GM21360 (cell line): Measurements from ENCODE around the gene NR6A1.
"Not testable (repeated sequence)": the region's sequence is repeated elsewhere in the genome, so short reads cannot be mapped to it uniquely, and the experiment has no call there.

ENCODE experiments used
- ATAC-seq: cut with Tn5 transposase; IDR thresholded peaks from one replicate; pipeline ENCODE4 v1.9.1; 2021; ENCODE audit warnings: mild to moderate bottlenecking, moderate library complexity; ENCODE audit not compliant: unreplicated experiment

The NR6A1 gene

DNA sequence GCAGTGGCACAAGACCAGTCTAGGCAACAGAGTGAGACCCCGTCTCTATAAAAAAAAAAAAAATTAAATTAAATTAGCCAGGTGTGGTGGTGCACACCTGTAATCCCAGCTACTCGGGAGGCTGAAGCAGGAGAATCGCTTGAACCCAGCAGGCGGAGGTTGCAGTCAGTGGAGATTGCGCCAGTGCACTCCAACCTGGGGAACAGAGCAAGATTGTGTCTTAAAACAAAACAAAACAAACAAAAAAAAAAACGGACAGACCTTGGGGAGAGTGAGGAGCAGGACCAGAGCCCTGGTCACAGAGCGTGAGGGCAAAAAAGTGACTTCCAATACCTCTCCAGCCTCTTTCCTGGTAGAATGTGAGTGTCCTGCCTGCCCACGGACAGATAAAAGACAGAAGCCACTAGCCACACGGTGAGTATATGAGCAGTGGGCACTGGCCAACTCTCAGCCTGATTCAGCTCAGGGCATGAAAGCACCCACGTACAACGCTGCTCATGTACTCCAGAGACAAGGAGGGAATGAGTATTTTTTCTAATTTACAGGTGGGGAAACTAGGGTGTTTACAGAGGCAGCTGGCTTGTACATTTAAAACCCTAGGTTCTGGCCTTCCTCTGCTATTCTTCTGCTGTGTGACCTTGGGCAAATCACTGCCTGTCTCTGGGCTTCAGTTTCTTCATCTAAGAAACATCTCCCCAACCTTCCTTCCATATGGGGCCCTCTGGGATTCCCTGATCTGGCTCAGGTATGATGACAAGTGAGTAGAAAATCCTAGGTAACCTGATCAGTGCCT is 7.7 kb upstream of the NR6A1 start:
- ATAC-seq = no peak

DNA sequence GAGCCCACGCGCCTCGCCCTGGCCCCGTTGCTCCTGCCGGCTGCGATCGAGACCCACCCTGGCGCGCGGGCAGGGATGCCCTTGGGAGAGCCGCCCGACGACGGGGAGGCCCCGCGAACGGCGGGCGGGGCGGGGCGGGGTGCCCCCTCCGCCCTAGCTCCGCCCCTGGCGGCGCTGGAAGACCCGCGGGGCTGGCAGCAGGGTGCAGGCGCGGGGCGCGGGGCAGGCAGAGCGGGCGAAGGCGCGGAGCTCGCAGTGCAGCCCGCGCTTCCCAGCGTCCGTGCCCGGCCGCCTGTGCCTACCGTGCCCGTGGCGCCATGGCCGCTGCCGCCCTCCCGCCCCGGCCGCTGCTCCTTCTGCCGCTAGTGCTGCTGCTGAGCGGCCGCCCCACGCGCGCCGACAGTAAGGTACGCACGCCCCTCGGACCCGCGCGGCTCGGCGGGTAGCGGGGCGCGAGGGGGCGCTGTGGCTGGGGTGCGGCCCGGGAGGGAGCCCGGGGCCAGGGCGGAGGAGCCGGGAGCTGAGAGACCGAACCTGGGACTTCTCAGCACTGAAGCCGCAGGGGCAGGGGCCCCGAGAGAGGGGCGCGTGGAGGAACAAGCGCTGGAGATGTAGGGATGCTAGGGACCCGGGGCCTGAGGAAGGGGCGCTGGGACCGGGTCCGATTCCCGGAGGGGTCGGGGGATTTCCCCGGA is 6.0 kb upstream of the NR6A1 start, which contains the start of gene OLFML2A:
Gene OLFML2A, plus strand, starts transcription at position 180 of the 695 bp plus-strand sequence. Its CDS starts 138 bp downstream, at position 318.
- no peak for ATAC-seq

DNA sequence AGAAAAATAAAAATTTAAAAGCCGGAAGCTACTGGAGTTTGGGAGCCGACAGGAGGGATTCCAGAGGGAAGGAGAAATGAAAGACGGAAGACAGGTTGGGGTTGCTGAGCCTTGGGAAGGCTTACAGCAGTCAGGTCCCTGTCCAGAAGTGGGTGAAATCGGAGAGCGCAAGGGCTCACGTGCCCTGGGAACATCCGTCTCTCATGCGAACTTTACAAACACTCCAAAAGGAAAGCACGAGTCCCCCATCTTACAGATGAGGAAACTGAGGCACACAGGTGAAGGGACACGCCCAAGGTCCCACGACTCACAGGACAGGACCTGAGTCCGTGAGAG is 5.5 kb upstream of the NR6A1 start:
- ATAC-seq = no peak

DNA sequence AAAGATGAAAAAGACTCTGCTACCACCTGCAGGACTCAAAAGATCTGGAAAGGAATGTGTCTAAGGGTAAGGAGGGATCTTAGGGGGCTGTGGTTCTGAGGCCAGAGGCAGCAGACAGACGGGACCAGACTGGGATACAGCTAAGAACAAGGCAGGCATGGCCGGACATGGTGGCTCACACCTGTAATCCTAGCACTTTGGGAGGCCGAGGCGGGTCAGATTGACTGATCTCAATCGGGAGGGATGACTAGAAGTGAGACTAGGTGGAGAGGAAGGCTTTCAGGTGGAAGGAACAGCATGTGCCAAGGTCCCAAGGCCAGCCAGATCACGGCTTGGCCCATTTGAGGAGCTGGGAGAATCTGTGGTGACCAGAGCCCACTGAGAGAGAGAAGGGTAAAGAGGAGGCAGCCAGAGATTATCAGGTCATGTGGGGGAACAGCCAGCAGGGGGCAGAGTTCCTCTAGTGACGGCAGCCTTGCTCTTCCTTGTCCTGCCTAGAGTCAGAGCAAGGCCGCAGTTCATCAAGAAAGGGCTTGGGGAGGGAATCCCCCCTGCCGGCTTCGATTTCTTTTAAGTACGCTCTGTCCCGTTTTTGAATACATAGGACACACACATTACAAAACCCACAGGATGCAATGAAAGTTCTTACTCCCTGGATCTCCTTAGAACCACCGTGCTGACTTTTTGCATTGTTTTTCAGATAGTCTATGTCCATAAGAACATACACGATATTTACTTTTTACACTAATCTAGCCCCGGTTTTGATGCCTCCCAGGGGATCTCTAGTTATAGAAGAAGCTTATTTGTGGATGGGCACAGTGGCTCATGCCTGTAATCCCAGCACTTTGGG is 3.2 kb upstream of the NR6A1 start:
- peak; percentile 31 for ATAC-seq

DNA sequence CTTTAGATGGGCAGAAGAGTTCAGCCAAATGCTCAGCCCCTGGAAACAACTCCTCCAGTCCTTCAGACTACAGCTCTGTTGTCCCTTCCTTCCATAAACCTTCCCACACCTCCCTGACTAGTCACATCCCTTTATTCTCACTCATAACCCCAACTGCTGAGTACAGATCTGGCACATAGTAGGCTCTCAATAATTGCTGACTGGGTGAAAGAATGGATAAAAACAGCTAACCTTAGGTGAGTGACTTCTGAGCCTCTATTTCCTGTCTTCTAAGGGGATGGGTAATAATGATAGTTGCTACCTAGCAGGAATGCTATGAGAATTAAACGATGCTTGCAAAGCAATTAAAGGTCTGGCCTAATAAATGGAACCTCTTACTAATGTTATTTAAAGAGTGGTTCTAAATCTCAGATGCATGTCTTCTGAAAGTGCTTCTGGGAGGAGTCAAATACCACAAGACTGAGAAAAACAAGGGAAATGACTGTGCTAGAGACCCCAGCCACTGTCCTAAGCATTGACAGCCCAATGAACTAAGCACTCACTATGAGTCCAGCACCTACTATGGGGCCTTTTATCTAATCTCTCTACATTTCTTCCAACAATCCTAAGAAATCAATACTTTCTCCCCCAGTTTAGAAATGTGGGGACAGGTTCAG is 2.5 kb upstream of the NR6A1 start:
- ATAC-seq = no peak

DNA sequence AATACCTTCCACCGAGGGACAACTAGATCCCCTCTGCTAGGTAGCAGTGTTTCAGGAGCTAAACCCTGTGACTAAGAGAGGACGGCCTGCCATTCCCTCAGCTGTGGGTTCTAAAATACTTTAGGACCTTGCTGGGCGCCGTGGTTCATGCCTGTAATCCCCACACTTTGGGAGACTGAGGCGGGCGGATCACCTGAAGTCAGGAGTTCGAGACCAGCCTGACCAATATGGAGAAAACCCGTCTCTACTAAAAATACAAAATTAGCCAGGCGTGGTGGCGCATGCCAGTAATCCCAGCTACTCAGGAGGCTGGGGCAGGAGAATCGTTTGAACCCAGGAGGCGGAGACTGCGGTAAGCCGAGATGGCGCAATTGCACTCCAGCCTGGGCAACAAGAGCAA is 1.8 kb upstream of the NR6A1 start:
- not testable (repeated sequence) for ATAC-seq

DNA sequence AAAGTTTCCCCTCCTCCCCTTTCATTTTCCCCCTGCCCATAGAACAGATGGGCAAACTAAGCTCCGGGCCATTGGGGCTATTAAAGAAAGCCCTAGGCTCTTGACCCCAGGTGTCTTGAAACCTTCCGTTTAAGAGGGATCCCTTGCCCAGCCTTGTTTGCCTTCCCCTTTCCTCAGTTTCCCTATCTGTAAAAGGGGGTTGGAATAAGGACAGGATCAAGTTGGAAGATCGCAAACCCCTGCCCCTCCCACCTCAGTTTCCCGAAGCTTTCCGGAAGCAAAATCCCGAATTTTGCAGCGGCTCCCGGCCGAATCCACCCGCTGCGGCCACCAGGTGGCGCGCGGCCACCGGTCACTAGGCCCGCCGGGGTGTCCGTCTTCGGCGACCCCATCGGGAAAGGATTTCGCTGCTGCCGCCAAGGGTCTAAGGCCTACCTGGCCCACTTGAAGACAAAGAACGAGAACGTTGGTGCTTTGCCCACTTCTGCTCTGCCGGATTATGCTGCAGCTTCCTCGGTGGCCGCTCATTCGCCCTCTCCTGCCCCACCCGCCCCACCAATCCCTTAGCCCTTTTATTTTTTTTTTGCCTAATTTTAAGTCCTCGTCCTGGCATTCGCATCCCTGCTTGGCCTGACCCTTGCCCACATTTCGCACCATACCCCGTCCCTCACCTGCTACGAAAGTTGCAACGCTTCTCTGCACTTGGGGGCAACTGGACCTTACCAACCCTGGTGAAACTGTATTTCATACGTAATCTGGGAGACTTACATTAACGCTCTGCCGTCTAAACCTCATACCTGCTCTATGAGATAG is 962 bp upstream of the NR6A1 start:
- ATAC-seq = no peak

DNA sequence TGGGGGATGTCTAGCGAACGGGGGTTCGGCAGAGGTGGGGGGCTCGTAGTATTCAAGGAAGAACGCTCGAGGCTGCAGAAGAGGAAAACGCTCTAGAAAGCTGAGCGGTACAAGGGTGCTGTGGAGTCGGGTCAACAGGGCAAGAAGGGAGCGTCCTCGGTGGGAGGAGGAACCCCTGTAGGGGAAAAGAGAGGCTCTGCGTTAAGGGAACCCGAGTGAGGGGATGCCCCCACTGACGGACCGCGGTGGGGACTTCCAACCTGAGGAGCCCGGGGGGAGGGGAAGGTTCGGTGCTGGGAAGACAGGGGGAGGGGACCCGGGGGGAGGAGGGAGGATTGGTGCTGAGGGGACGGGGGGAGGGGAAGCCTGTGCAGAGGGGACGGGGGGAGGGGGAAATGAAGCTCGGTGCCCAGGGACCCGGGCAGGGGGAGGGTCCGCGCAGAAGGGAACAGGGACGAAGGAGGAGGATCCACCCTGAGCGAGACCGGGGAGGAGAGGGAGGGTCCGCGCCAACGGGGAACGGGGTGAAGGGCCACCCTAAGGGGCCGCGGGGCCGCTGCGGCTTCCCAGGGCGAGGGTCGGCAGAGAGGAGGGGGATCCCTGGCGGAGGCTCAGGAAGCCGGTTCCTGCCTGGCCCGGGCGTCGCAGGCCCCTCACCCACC is 621 bp downstream of the NR6A1 start:
- ATAC-seq = no peak

DNA sequence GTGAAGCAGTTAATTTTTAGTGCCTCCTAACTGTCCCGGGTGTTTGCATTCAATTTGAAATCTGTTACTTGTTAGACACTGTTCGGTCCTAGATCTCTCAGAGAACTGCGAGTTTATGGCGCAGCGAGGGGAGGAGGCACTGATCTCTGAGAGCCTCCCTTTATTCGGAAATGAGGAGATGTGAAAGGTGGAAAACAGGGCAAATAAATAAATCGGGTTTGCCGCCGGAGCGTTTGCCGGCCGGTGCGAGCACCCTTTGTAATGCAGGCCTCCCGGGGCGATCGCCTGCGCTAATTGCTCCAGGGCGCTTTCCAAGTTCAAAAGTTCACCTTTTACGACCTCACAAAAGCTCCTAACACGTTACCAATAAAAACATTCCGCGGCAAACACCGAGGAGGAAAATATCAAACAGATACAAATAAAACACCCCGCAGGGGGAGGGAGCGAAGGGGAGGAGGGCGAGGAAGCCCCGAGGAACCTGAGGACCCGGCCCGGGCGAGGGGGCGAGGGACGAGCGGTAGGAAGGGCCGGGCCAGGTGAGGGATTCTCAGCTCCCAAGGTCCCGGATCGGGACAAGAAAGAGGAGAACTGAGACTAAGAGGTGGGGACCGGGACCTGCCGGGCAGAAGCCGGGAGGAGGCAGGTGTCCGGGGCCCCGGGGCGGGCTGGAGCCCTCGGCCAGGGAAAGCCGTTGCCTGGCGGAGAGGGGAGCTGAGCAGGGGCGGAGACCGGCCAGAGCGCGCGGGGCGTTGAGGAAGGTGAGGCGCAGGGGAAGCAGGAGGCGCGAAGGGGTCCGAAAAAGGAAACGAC is 1.4 kb downstream of the NR6A1 start:
- ATAC-seq = no peak

DNA sequence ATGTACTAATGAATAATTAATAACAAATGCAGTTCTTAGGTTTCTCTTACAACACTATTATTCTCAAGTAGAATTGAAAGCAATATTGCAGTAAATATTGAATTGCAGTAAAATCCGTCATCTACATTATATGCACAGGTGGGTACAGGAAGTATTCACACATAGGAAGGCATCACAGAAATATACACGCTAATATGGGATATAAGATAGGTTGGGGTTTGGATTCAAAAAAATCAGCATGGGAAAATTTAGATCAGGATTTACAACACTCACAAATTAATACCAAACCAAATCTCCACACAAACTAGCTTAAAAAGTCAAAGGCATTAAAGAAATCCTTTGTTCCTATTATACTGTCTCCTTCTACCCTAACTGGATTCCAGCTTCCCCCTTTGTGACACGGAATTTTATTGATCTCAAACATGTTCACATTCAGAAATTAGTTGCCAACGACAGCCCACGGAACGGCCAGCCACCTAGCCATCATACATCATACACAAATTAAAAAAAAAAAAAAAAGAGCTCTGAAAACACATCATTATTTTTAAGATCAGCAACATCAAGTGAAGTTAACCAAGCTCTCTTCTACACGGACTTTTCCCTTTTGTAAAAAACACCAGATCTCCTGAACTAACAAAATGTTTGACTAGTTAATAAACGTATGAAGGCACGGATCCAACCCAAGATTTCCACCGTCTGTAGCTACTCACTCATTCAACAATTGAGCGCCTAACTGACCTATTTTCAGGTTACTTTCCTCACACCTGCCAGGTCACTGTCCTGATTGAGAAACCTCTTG is 2.2 kb downstream of the NR6A1 start:
- ATAC-seq = no peak

DNA sequence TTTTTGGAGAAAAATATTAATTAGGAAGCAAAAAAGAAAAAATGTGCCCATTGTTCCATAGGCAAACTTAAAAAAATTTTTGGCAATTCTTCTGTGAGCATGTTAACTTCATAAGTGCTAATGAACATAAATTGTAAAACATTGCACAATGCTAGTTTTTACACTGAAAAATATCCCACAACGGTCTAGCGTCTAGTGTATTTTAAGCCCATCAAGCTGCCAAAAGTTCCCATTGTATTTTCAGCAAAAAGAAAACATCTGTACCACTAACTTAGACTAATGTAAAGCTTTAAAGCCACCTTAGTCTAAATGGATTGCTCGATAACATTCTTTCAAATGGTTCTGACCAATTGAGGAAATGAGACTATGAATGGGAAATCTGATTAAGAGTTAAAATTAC is 2.8 kb downstream of the NR6A1 start:
- no peak for ATAC-seq

DNA sequence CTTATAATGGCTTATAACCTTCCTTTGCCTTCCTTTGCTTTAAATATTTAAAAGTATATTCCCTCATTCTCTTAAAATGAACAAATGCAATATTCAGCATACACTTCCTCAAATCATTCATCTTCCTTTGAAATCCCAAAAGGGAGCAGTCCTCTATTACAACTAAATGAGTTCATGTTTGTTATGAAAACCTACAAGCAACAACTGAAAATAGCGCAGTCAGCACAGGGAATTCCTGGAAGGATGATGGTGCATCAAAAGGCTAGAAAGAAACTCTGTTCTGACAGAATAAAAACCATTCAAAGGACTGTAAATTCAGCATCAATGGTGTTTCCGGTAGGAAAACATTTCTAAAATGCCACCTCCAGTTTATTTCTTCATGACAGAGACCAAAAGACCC is 3.3 kb downstream of the NR6A1 start:
- no peak for ATAC-seq

DNA sequence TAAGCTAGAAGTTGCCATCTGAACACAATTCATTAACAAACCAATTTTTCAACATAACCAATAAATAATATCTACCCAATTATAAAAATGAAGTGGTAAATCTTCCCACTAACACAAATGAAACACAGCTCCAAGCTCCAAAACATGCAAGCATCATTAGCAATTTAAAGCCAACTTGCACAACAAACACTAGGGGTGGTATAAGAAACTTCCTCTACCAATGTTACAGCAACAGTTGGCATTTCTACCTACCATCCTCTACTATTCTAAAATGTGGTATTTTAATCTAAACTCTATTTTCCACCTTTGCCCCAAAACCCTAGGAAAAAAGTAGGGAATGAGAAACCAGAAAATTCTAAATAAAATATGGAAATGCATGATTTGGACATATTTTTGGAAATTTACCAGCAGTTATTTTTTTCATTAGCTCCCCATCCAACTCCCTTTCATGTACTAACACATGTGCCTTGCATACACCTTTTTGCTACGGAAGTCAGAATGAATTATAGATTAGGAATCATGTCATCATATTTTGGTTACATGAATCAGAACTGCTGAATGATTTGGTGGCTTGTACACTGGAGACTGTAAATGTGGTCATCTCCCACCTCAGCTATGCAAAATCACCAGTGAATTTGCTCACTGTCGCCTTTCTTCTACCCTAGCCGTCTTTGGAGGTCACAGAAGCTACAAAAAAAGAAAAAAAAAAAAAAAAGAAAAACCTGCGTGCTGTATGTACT is 4.1 kb downstream of the NR6A1 start:
- ATAC-seq = no peak

DNA sequence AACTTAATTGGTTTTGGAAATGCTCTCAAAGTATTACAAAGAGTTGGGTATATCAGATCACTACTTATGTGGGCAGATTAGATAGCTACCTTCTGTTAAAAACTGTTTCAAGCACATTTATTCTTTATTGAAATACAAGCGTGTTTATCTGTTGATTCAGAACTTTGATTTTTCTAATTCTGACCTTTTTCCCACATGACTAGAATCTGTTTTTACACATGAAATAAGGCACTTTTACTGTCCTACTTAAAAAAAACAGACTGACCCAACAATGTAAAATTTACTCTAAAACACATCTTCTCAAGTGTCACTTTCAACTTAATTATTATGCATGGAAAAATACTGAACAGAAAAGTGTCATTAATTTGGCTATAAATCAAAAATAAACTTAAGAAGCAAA is 4.8 kb downstream of the NR6A1 start:
- no peak for ATAC-seq

DNA sequence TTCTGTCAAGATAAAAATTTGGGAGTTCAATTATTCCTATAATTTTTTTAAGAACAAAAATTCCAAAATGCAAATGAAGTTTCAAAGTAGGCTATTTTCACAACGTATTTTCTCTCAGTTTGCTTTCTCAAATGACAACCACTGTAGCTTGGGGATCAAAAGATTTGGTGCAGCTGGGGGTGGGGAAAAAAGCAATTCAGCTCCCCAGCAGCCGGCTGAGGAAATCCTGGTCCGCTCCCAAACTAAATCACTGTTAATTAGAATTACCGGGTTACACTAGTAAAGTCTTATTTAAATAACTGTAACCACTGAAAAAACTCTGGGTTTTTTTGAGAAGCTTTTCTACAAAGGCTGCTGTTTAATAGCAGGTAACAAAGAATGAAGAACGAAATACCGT is 5.7 kb downstream of the NR6A1 start:
- ATAC-seq = no peak

DNA sequence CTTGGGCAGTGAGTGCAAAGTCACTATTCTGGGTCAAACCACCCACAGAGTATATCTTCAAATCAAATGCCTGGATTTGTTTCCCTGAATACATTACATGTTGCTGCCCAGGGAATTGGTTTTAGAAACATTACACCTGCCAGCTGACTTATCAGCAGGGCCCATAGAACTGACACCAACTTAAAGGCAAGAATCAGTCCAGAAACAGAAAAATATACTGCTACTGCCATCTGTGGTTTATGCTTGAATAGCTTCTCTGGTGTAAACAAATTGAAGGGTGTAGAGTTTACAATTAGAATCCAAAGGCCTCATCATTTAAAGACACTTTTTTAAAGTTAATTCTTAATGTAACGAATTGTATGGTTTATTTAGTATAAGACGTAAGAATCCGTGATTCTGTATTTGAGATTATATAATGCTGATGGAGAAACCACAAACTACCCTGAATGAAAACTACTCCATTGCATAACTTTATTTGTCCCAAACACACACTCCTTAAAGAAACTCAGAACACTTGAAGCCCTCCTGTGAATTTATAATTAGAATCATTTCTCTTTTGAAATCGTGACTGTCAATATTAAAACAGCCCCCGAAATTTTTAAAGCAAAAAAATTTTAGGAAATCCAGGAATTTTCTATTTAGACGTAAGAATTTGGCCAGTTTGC is 6.2 kb downstream of the NR6A1 start:
- no peak for ATAC-seq

DNA sequence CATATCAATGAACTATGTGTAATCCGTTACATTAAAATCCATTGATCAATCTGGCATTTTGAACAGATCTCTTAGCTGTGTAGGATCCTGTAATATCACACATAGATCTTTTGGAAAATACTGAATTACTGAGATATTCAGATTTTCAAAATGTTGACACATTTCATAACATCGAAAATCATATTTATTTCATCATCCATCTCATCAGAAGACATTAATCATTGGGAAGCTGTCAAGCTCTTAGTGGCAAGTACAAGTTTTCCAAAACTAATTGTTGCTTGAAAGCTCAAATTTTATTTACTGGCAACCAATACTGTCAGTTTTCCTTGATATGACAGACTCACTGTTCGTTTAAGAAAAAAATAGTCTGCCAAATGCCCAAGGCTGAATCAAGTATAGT is 8.5 kb downstream of the NR6A1 start:
- ATAC-seq = no peak
